SIG-M5 (cell line): Measurements from ENCODE around the gene GPATCH8.
"Not testable (repeated sequence)": the region's sequence is repeated elsewhere in the genome, so short reads cannot be mapped to it uniquely, and the experiment has no call there.

Experiments used
- DNase-seq: peaks from one replicate; lab custom pipeline; 2025; lab: John Stamatoyannopoulos, UW

The GPATCH8 gene

DNA sequence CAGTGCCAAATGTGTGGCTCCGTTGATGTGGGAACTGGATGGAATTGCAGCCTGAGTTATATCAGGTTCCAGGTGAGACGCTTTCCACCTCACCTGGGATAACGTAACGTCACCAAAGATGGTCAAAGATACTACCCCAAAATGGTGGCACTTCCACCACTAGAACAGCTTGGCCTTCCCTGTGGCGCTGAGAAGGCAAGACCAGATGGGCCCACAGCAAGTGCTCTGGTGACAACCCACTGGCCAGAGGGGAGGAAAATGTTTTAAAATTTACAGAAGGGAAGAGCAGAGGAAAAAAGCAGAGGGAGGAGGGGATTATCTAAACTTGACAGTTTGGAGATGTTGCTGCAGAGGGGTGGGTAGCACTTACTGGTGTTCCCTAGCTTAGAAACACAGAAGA lies 106.3 kb downstream of the GPATCH8 start:
- DNase-seq: no peak

GRCh38 chr17:44394833-44395232 lies 108.4 kb downstream of the GPATCH8 start:
- no peak for DNase-seq

DNA sequence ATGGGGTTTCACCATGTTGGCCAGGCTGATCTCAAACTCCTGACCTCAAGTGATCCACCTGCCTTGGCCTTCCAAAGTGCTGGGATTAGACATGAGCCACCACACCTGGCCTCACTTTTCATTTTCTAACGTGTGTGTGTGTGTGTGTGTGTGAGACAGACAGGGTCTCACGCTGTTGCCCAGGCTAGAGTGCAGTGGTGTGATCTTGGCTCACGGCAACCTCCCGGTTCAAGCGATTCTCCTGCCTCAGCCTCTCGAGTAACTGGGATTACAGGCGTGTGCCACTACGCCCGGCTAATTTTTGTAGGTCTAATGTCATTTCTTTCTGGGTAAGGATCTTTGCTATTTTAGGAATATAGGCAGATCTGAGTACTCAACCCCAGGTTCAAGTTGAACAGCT lies 109.1 kb downstream of the GPATCH8 start:
- DNase-seq: not testable (repeated sequence)

DNA sequence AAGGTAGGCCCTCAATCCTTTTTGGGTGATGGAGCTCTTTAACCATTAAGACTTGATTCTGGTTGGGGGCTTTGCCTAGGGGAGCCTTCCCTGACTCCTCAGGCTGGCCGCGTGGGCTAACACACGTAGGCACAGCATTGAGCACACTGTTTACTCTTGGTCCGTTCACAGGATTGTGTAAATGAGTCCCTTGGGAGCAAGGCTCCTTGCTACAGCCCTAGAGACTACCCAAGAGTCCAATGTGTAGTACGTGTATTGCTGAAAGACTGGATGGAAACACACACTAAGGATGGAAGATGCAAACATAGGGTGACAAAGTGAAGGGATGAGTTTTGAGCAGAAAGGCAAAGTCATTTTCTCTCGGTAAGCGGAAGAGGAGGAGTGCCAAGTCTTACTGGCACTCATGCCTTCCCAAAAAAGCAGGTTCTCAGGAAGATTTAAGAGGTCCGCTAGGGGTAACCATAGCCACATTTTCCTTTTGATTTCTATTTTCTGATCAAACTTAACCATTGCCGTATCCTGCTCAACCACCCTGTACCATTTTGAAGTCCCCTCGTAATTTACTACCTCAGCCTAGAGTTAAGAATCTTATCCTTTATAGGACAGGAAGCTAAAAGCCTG lies 112.8 kb downstream of the GPATCH8 start:
- DNase-seq: no peak

DNA sequence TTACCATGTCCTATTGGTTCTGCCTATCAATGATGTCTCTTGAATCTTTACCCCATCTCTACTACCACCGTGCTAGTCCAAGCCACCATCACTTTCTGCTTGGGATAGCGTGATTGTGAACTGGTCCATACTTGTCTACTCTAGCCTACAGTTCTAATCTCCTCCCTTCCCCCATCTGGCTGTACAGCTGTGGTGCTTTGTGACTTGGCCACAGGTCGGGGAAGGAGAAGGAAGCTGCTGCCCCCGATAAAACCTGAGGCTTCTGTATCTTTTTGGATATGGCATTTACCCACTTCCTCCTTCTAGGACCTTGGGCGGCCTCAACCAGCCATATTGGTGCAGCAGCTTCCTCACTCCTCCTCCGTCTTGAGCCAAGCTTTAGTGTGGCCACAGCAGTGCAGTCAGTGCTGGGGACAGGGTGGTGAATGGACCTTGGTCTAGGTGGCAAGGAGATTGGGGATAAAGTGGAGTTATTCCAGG lies 113.4 kb downstream of the GPATCH8 start:
- no peak for DNase-seq

DNA sequence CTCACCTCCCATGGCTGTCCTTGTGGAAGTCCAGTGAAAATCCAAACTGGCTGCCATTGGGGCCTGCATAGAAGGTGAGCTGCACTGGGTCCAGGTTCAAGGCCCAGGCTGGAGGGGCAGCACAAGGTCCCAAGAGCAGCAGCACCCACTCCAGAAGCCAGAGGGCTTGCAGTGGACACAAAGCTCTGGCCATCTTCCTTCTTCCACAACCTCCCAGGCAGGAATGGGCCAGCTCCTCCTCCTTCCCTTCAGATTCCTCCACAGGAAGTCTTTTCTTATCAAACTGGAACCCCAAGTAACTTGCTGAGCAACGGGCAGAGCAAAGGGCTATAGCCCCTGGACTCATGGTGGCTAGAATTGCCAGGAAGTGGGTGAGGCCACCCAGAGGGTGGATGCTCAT lies 113.9 kb downstream of the GPATCH8 start, which contains the start of gene ITGA2B:
TSS of gene ITGA2B (minus strand) at position 369 of the 400 bp plus-strand sequence. CDS start at position 193, 176 bp downstream.
- DNase-seq: no peak

DNA sequence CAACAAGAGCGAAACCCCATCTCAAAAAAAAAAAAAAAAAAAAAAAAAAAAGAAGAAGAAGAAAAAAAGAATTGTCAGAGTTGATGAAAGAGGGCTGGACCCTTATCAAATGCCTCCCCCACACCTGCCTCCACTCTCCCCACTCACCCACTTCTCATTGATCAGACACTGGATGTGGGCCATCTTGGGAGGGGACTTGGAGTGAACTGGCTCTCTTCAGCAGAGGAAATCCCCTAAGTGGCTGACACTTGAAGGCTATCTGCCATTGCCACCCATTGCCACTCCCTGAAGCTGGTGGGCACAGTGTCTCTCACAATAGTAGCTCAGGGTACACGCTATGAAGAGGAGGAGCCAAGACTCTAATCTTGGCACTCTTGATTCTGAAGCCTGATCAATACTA lies 115.4 kb downstream of the GPATCH8 start:
- no peak for DNase-seq

- DNase-seq: no peak
Observed at GRCh38 chr17:44386182-44386525, 117.1 kb downstream of the GPATCH8 start.

GRCh38 chr17:44385287-44386181 lies 117.7 kb downstream of the GPATCH8 start:
- no peak for DNase-seq

DNA sequence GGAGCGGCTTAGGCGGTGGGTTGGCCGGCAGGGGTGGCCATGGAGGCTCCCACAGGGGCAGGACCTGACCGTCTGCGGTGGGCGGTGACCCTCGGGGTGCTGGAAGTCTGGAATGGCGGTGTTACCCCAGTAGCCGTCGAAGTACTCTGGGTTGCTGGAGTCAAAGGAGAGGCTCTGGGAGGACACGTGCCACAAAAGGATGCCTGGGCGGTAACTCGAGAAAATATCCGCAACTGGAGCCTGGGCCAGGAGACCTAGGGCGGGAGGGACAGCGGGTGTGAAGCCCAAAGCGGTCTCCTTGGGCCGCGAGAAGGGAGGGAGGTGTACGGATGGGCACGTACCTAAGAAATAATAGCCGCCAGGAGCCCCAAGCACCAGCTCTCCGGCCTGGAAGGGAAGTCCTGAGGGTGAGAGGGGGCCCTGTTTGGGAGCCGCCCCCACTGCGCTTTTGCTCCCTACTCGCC lies 118.4 kb downstream of the GPATCH8 start:
- DNase-seq: no peak

DNA sequence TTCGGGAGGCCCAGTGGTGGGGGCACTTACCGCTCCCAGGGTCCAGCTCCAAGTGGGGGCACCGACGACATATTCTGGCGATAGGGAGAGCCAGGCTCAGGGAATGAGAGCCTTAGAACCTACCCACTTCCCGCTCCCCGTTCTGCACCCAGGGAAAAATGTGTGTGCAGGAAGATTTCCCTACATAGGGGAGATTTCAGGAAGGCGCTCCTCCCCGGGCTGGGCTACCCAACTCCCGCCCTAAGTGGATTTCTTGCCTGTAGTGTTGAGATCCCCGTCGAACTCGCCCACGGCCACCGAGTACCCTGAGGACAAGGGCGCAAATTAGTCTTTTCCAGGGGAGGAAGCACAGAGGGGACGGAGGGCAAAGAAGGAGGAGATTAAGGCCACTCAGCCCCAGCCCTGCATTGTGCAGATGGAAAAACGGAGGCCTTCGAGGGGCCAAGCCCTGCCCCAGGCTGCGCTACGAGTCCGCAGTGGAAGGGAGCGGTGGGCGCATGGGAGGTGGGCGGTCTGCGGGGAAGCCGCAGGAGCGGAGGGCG lies 118.9 kb downstream of the GPATCH8 start:
- no peak for DNase-seq

GRCh38 chr17:44383861-44384260 lies 119.3 kb downstream of the GPATCH8 start:
- no peak for DNase-seq

GRCh38 chr17:44383363-44383762 lies 119.8 kb downstream of the GPATCH8 start:
- DNase-seq: no peak

DNA sequence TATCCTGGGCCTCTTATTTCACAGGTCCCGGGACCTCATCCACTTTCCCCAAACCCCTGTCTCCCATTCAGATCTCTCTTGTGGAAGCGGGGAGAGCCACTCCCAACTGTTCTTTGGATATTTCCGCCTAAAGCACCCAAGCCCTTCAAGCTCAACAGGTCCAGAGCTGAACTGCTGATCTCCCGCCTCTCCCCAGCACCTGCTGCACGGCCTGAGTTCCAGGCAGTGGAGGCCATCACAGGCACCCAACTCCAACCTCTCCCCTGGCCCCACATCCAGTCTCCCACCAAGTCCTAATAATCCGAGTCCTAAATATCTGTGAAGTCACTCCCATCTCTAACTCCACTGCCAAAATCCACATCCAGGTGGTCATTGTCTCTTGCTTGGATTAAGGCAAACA lies 120.3 kb downstream of the GPATCH8 start:
- no peak for DNase-seq

DNA sequence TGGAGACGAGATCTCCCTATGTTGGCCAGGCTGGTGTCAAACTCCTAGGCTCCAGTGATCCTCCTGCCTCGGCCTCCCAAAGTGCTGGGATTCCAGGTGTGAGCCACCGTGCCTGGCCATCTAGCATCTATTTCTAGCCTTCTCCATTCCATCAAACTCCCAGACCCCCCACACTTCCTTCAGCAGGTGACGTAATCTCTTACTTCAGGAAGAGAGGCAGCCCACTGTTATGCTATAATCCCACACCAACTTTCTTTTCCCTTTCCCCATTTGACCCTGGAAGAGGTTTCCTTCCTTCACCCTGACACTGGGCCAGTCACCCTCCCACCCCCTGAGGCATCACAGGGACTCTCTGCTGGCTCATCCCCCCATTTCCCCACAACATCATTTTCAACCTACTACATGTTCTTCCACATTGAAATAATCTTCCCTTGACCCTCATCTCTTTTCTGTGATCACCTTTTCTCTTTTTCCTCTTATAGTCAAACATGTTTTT lies 121.3 kb downstream of the GPATCH8 start:
- no peak for DNase-seq

- DNase-seq: no peak
Observed at GRCh38 chr17:44380767-44381166, 122.4 kb downstream of the GPATCH8 start.

DNA sequence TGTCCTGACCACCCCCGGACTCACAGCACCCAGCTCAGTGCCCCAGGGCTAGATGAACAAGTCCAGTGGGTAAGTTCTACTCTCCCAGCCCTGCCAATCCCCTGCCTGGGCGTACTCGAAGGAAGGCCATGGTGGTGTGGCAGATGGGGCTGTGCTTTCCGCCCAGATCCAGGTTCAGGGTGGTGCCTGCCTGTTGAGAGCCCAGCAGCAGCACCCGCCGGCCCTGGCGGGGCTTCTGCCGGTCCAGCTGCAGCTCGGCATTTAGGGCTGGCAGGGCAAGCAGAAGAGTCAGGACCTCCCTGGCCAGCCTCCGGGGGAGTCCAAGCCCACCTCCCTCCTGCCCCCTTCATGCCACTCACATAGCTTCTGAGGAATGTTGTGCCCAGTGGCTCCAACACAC lies 123.3 kb downstream of the GPATCH8 start:
- no peak for DNase-seq

GRCh38 chr17:44378171-44378705 lies 125.0 kb downstream of the GPATCH8 start:
- no peak for DNase-seq

DNA sequence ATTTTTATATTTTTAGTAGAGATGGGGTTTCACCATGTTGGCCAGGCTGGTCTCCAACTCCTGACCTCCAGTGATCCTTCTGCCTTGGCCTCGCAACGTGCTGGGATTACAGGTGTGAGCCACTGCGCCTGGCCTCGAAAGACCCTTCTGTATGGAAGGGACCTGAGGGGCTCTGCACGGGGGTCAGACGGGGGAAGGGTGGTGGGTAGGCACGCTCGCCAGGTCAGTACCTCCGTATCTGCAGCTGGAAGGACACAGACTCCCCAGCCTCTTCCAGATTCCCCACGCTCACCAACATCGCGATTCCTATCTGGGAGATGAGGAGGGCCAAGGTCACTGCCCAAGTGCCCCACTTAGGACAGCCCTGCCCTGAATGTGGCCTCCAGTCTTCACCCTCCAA lies 126.4 kb downstream of the GPATCH8 start:
- no peak for DNase-seq

- DNase-seq: no peak
Observed at GRCh38 chr17:44376124-44376523, 127.1 kb downstream of the GPATCH8 start.

DNA sequence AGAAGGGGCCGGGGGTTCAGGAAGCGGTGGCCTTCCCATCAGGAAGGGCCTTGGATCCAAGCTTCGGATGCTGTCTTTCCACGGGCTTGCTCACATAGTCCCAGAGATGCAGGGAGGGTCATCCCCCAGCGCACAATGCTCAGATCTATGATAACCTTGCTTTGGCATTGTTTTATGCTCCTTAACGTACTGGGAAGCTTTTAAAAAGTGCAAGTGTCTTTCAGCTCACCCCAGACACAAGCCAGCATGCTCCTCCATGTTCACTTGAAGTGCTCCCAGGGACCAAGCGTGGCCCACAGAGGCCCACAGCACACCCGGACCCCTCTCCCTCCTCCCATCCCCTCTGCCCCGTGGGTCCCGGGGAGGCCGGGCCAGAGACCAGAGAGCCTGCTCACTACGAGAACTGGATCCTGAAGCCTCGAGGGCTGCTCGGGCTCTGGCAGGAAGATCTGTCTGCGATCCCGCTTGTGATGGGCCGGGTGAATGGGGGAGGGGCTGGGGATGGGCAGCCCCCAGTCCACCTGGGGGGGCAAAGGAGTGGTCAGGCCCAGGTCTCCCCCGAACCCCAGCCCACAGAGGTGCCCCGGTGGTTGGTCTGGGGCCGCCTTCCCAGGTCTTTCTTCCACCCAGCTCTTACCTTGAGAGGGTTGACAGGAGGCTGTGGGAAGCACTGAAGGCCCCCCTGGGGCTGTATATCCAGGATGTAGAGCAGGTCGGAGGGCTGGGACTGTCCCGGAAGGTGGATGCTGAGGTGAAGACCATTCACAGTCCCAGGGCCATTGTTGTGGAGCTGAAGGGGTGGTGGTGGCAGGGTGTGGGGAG lies 127.8 kb downstream of the GPATCH8 start:
- DNase-seq: no peak
